NCI-H1048 (cell line): ENCODE measurements around the gene BMF.
"Not testable (repeated sequence)": the region's sequence is repeated elsewhere in the genome, so short reads cannot be mapped to it uniquely, and the experiment has no call there.

Source experiments
- DNase-seq: peaks from one replicate; lab custom pipeline; 2025; lab: John Stamatoyannopoulos, UW

The BMF gene

GRCh38 chr15:40087991-40088928 is 20.4 kb downstream of the BMF start:
- DNase-seq = no peak

- no peak for DNase-seq
These were observed 21.4 kb downstream of the BMF start for GRCh38 chr15:40087068-40087810.

GRCh38 chr15:40085266-40085665 is 23.4 kb downstream of the BMF start:
- no peak for DNase-seq

- DNase-seq = no peak
These were observed 24.0 kb downstream of the BMF start for GRCh38 chr15:40084650-40085049.

DNA sequence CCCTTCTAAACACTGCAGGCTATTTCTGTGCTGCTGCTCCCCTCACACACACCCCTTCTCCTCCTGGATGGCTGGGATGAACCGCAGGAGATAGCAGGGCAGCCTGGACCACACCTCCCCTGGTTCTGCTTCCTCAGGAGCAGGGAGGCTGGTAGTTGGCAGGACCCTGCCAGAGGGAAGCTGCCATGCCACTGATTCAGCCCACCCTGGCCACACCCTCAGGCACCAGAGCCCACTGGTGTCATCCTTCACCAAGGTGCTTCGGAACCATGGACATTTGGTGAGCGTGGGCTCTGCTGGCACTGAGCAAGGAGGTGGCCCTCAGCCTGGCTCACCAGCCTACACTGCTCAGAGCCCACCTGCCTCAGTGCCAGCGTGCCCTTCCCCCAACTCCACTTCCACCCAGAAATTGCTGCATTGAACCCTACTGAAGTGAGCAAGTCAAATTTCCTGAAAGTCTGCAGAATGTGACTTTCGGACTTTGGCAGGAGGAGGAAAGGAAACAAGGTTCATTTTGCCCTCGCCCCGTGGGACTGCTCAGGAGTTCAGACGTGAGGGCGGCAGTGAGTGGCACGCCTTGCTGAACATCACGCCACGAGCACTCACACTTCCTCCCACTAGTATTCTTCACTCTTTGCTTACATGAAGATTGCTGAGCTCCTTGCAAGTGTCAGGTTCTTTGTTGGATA is 26.3 kb downstream of the BMF start:
- DNase-seq = no peak

DNA sequence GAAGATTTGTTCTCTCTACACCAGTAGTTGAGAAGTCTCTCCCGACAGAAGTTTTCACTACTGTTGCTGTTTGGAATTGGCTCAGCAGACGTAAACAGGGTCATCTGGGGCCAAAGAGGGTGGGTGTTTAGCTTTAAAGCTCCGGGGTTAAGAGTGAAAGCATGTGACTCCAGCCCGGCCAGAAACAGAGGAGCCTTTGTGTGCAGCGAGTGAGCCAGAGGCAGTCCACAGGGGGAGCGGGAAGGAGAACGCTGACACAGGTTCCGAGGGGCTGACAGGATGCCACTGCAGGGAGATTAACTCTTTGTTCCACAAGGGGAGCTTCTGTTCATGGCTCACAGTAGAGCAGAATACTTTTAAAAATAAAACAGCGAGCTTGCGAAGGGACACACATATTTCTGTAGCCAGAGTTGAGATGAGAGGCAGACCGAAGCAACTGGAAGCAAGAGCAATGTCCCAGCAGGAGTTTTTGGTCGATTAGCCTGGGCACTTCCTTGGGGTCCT is 26.9 kb downstream of the BMF start:
- peak; percentile 80 for DNase-seq

GRCh38 chr15:40080847-40081246 is 27.8 kb downstream of the BMF start:
- no peak for DNase-seq

DNA sequence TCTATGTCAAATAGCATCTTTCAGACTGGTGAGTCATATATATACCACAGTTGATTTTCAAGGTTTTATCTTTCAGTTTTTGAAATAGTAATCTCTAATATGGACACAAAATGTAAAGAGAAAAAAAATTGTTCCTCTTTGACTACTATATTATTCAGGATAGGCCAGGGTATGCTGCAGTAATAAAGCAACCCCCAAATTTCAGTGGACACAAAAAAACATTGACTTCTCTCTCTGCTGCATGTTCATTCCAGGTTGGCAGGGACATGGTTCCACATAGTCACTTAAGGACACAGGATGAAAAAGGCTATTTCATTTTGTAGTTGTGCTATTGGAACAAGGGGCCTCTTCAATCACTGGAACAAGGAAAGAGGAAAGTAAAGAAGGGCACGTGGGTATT is 28.6 kb downstream of the BMF start:
- no peak for DNase-seq

- no peak for DNase-seq
These were observed 29.2 kb downstream of the BMF start for GRCh38 chr15:40079456-40079855.

GRCh38 chr15:40075298-40076044 is 33.2 kb downstream of the BMF start:
- no peak for DNase-seq

GRCh38 chr15:40074656-40075055 is 34.0 kb downstream of the BMF start:
- DNase-seq = not testable (repeated sequence)

DNA sequence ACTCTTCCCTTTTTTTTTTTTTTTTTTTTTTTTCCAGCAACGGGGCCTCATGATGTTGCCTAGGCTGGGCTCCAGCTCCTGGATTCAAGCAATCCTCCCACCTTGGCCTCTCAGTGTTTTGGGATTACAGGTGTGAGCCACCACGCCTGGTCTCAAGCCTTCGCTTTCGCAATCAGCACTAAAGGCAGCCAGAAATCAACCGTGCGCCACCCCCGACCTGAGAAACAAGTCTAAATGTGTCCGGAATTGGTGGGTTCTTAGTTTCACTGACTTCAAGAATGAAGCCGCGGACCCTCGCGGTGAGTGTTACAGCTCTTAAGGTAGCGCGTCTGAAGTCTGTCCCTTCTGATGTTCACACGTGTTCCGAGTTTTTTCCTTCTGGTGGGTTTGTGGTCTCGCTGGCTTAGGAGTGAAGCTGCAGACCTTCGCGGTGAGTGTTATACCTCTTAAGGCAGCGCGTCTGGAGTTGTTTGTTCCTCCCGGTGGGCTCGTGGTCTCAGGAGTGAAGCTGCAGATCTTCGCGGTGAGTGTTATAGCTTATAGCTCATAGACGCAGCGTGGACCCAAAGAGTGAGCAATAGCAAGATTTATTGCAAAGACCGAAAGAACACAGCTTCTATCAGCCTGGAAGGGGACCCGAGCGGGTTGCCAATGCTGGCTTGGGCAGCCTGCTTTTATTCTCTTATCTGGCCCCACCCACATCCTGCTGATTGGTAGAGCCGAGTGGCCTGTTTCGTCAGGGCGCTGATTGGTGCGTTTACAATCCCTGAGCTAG is 34.8 kb downstream of the BMF start:
- DNase-seq = not testable (repeated sequence)

DNA sequence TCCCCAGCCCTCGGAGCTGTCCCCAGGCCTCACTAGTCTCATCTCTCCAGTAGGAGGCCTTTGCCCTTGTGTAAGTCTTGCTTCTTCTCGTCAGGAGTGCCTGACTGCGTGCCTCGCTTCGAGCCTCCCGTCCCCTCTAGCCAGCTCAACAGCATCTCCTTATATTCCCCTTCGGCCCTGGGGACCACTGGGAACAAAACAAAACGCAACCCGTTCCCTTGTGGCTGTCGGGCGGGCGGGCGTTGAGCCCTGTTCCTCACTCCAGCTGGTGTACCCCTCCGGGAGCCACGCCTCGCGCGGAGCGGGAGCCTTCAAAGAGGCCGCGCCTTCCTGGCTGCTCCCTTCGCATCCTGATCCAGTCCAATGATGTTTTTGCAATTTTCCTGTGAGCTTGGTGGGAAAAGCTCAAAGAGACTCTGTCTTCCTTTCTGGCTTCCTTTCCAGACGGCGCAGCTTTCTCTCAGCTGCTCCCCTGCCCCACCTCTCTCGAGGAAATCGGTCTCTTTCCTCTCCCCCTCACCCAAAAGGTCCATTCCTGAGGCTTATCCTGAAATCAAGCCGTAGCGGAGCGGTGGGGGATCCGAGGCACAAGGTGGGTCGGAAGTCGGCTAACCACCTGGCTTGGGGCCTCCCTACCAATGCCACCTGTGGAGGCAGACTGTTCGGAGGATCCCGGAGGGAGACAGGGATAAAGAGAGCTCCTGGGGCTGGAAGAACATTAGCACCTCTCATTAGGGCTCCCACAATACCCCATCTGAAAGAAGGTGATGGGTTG is 36.3 kb downstream of the BMF start:
- DNase-seq = no peak

DNA sequence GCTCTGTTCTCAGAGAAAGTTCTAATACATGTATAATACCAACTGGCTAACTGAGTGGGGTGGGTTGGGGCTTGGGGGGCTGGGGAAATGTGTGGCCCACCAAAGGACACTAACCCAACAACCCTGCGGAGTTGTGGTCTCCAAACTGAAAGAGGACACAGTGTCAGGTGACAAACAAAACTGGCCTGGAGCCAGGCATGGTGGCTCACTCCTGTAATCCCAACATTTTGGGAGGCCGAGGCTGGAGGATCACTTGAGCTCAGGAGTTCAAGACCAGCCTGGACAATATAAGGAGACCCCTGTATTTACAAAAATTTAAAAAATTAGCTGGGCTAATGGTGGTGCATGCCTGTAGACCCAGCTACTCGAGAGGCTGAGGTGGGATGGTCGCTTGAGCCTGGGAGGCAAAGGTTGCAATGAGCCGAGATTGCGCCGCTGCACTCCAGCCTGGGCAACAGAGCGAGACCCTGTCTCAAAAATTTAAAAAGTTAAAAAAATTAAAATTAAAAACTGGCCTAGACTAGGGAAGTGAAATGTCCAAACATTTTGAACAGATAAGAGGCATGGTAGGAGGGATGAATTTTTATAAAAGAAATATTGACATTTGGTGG is 38.0 kb downstream of the BMF start:
- no peak for DNase-seq

GRCh38 chr15:40070166-40070557 is 38.5 kb downstream of the BMF start:
- no peak for DNase-seq

DNA sequence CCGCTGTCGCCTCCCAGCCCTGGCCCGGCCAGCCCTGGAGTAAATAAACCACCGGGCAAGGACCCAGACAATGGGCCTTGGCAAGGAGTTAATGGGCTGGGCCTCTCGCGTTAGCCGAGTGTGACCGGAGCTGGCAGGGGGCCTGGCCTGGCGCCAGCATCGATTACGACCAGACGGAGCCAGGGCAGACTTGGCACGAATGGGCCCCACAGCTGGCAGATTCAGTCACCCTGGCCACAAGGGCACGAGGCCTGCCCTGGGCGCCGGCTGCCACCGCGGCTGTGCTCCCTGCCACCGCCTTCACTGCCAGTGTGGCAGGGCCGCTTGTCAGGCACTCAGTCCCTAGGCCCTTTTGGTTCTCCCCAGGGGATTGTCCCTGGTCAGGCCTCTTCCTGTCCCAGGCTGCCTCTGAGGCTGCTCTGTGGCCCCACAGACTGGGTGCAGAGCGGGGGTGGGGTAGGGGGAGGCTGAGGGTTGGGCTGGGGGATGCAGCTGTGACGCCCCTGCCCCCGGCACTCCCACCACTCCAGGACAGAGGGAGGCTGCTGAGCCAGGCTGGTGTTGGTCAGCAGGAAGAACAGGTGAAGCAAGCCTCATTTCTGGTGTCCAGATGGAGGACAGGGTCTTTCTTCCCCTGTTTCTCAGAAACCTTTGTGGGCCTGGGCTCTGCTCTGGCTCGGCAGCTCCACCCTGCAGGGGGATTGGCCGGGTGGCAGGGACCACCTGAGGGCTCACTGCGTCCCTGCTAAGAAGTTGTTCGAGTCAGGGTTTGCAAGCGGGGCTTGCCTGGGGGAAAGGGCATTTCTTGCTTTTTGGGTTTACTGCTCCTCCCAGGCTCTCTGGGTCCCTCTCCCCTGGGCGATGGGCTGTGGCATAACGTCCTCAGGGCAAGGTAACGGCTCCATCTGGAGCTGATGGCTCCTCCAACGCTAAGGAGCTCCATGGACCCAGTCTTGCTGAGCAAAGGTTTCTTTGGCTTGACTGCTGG is 39.2 kb downstream of the BMF start:
- DNase-seq = peak; percentile 38

GRCh38 chr15:40067921-40068624 is 40.6 kb downstream of the BMF start:
- DNase-seq = no peak

- no peak for DNase-seq
These were observed 42.1 kb downstream of the BMF start for GRCh38 chr15:40066589-40066988.
